SK-N-SH (cell line): ENCODE data around the gene RBCK1.

Experiments used
- EP300 ChIP-seq, 2 experiments: IDR thresholded peaks; 2 replicates each; pipeline versions ENCODE4 v1.4.0 to v1.6.1; 2012; ENCODE audit warnings: borderline replicate concordance in 1 of 2, low read depth in 1 of 2, low read length in 1 of 2
- EZH2phosphoT487 ChIP-seq: fragments of 200-600 bp; sonication (generic); IDR thresholded peaks from 2 replicates; pipeline ENCODE4 v1.6.1; 2017; ENCODE audit warnings: low read depth, mixed run types, mild to moderate bottlenecking, antibody characterized with exemption, moderate library complexity, borderline replicate concordance
- POLR2AphosphoS5 ChIP-seq: IDR thresholded peaks from 2 replicates; pipeline ENCODE4 v1.6.1; 2012; ENCODE audit warnings: low read depth, low read length
- RAD21 ChIP-seq: IDR thresholded peaks from 2 replicates; pipeline ENCODE4 v1.6.1; 2012; ENCODE audit warnings: mild to moderate bottlenecking, low read length
- RCOR1 ChIP-seq: fragments of 150-350 bp; IDR thresholded peaks from 2 replicates; pipeline ENCODE4 v1.6.1; 2017; ENCODE audit warnings: antibody characterized with exemption, low read length
- SMC3 ChIP-seq: IDR thresholded peaks from 2 replicates; pipeline ENCODE4 v1.6.1; 2012; ENCODE audit warnings: low read depth, low read length, improper control_type of control experiment
- TAF1 ChIP-seq: IDR thresholded peaks from 2 replicates; pipeline ENCODE4 v1.6.1; 2012; ENCODE audit warnings: low read depth, mild to moderate bottlenecking, low read length, moderate library complexity, borderline replicate concordance
- TCF12 ChIP-seq: IDR thresholded peaks from 2 replicates; pipeline ENCODE4 v1.4.0; 2012
- TF ChIP-seq, protein P1 (sequence below): fragments of 200-600 bp; sonication (generic); IDR thresholded peaks from 2 replicates; pipeline ENCODE4 v1.6.1; 2017; ENCODE audit warnings: antibody characterized with exemption, mild to moderate bottlenecking, moderate library complexity
- TF ChIP-seq, protein P2 (sequence below): IDR thresholded peaks from 2 replicates; pipeline ENCODE4 v1.4.0; 2012; ENCODE audit warnings: low read depth, borderline replicate concordance
- TF ChIP-seq, protein P3 (sequence below): fragments of 150-350 bp; IDR thresholded peaks from 2 replicates; pipeline ENCODE4 v1.6.1; 2017; ENCODE audit warnings: antibody characterized with exemption, low read length, low read depth, borderline replicate concordance
- TF ChIP-seq, protein P4 (sequence below): IDR thresholded peaks from 2 replicates; pipeline ENCODE4 v1.6.1; 2012; ENCODE audit warnings: mild to moderate bottlenecking, low read depth, low read length, moderate library complexity
- TF ChIP-seq, protein P5 (sequence below): fragments of 150-350 bp; IDR thresholded peaks from 2 replicates; pipeline ENCODE4 v1.6.1; 2016; ENCODE audit warnings: mild to moderate bottlenecking, low read depth, low read length
- TF ChIP-seq, protein P6 (sequence below): IDR thresholded peaks from 2 replicates; pipeline ENCODE4 v1.4.0; 2012; ENCODE audit warnings: low read depth

DNA sequence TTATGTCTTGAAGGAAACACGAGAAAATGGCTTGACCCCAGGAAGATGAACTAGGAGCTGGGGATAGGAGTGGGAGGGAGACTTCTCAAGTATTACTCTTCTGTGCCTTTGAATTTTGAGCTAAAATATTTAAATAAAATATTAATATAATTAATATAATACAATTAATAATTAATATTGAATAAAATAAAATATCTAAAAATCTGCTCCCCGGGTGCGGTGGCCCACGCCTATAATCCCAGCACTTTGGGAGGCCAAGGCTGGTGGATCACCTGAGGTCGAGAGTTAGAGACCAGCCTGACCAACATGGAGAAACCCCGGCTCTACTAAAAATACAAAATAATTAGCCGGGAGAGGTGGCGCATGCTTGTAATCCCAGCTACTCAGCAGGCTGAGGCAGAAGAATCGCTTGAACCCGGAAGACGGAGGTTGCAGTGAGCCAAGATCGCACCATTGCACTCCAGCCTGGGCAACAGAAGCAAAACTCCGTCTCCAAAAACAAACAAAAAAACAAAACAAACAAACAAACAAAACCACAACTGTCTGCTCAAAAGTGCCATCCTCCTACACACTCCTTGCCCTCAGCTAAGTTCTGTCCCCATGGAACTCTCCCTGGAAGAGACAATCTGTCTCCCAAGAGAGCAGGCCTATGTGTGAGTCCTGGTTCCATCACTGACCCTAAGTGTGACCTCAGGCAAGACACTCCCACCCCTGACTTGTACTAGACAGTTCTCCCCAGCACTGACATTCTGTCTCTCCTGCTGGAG, 41.2 kb upstream of the RBCK1 start:
- TF ChIP-seq, protein P1, sequence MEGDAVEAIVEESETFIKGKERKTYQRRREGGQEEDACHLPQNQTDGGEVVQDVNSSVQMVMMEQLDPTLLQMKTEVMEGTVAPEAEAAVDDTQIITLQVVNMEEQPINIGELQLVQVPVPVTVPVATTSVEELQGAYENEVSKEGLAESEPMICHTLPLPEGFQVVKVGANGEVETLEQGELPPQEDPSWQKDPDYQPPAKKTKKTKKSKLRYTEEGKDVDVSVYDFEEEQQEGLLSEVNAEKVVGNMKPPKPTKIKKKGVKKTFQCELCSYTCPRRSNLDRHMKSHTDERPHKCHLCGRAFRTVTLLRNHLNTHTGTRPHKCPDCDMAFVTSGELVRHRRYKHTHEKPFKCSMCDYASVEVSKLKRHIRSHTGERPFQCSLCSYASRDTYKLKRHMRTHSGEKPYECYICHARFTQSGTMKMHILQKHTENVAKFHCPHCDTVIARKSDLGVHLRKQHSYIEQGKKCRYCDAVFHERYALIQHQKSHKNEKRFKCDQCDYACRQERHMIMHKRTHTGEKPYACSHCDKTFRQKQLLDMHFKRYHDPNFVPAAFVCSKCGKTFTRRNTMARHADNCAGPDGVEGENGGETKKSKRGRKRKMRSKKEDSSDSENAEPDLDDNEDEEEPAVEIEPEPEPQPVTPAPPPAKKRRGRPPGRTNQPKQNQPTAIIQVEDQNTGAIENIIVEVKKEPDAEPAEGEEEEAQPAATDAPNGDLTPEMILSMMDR = no peak
- TF ChIP-seq TAF1 (no peak), EZH2phosphoT487 (no peak), EP300 (IDR thresholded peaks at IDR 0.05; ENCODE audit: borderline replicate concordance in 1 of 2, low read depth in 1 of 2, low read length in 1 of 2) (no peak), SMC3 (no peak), RAD21 (no peak), RCOR1 (no peak), TCF12 (no peak), POLR2AphosphoS5 (no peak)
- TF ChIP-seq, protein P2, sequence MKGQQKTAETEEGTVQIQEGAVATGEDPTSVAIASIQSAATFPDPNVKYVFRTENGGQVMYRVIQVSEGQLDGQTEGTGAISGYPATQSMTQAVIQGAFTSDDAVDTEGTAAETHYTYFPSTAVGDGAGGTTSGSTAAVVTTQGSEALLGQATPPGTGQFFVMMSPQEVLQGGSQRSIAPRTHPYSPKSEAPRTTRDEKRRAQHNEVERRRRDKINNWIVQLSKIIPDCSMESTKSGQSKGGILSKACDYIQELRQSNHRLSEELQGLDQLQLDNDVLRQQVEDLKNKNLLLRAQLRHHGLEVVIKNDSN = no peak
- TF ChIP-seq, protein P3, sequence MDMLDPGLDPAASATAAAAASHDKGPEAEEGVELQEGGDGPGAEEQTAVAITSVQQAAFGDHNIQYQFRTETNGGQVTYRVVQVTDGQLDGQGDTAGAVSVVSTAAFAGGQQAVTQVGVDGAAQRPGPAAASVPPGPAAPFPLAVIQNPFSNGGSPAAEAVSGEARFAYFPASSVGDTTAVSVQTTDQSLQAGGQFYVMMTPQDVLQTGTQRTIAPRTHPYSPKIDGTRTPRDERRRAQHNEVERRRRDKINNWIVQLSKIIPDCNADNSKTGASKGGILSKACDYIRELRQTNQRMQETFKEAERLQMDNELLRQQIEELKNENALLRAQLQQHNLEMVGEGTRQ = no peak
- TF ChIP-seq, protein P4, sequence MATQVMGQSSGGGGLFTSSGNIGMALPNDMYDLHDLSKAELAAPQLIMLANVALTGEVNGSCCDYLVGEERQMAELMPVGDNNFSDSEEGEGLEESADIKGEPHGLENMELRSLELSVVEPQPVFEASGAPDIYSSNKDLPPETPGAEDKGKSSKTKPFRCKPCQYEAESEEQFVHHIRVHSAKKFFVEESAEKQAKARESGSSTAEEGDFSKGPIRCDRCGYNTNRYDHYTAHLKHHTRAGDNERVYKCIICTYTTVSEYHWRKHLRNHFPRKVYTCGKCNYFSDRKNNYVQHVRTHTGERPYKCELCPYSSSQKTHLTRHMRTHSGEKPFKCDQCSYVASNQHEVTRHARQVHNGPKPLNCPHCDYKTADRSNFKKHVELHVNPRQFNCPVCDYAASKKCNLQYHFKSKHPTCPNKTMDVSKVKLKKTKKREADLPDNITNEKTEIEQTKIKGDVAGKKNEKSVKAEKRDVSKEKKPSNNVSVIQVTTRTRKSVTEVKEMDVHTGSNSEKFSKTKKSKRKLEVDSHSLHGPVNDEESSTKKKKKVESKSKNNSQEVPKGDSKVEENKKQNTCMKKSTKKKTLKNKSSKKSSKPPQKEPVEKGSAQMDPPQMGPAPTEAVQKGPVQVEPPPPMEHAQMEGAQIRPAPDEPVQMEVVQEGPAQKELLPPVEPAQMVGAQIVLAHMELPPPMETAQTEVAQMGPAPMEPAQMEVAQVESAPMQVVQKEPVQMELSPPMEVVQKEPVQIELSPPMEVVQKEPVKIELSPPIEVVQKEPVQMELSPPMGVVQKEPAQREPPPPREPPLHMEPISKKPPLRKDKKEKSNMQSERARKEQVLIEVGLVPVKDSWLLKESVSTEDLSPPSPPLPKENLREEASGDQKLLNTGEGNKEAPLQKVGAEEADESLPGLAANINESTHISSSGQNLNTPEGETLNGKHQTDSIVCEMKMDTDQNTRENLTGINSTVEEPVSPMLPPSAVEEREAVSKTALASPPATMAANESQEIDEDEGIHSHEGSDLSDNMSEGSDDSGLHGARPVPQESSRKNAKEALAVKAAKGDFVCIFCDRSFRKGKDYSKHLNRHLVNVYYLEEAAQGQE = no peak
- TF ChIP-seq, protein P5, sequence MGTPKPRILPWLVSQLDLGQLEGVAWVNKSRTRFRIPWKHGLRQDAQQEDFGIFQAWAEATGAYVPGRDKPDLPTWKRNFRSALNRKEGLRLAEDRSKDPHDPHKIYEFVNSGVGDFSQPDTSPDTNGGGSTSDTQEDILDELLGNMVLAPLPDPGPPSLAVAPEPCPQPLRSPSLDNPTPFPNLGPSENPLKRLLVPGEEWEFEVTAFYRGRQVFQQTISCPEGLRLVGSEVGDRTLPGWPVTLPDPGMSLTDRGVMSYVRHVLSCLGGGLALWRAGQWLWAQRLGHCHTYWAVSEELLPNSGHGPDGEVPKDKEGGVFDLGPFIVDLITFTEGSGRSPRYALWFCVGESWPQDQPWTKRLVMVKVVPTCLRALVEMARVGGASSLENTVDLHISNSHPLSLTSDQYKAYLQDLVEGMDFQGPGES = no peak
- TF ChIP-seq, protein P6, sequence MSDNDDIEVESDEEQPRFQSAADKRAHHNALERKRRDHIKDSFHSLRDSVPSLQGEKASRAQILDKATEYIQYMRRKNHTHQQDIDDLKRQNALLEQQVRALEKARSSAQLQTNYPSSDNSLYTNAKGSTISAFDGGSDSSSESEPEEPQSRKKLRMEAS = no peak
